ENCODE results near the gene VANGL2.
"Not testable (repeated sequence)": the region's sequence is repeated elsewhere in the genome, so short reads cannot be mapped to it uniquely, and the experiment has no call there.

The VANGL2 gene

GRCh38 chr1:160371346-160371631 lies 29.1 kb upstream of the VANGL2 start:
- no peak for DNase-seq

GRCh38 chr1:160371756-160372155 lies 28.6 kb upstream of the VANGL2 start:
- no peak for DNase-seq

GRCh38 chr1:160373696-160374095 lies 26.7 kb upstream of the VANGL2 start:
- no peak for DNase-seq

GRCh38 chr1:160374306-160375110 lies 25.9 kb upstream of the VANGL2 start:
- no peak for DNase-seq

- DNase-seq: no peak
Observed at GRCh38 chr1:160375788-160376524, 24.4 kb upstream of the VANGL2 start.

- DNase-seq: no peak
Observed at GRCh38 chr1:160376525-160377131, 23.7 kb upstream of the VANGL2 start.

GRCh38 chr1:160377585-160378206 lies 22.7 kb upstream of the VANGL2 start:
- DNase-seq: no peak

- DNase-seq: not testable (repeated sequence)
Observed at GRCh38 chr1:160384812-160385211, 15.6 kb upstream of the VANGL2 start.

- DNase-seq: not testable (repeated sequence)
Observed at GRCh38 chr1:160388406-160388805, 12.0 kb upstream of the VANGL2 start.

GRCh38 chr1:160394673-160395072 lies 5.7 kb upstream of the VANGL2 start:
- DNase-seq: no peak

GRCh38 chr1:160397651-160398050 lies 2.7 kb upstream of the VANGL2 start:
- no peak for DNase-seq

GRCh38 chr1:160398823-160399222 lies 1.5 kb upstream of the VANGL2 start:
- no peak for DNase-seq

GRCh38 chr1:160399544-160400222 lies 681 bp upstream of the VANGL2 start:
- DNase-seq: no peak

- DNase-seq: no peak
Observed at GRCh38 chr1:160400646-160401486, 502 bp downstream of the VANGL2 start.

GRCh38 chr1:160401487-160401805 lies 1.1 kb downstream of the VANGL2 start:
- no peak for DNase-seq

GRCh38 chr1:160402001-160402795 lies 1.8 kb downstream of the VANGL2 start:
- no peak for DNase-seq

GRCh38 chr1:160403244-160403643 lies 2.9 kb downstream of the VANGL2 start:
- DNase-seq: no peak

- no peak for DNase-seq
Observed at GRCh38 chr1:160404094-160404493, 3.7 kb downstream of the VANGL2 start.

- DNase-seq: no peak
Observed at GRCh38 chr1:160405331-160405877, 5.0 kb downstream of the VANGL2 start.

- no peak for DNase-seq
Observed at GRCh38 chr1:160406131-160406968, 6.0 kb downstream of the VANGL2 start.
